Choroid plexus epithelial cell (primary cell): Measurements from ENCODE around the gene CARD9.

Experiments used
- DNase-seq: peaks from one replicate; pipeline ENCODE4 v3.0.0-alpha.2; 2010; ENCODE audit warnings: low read depth
- H3K4me3 ChIP-seq: 2 replicates; pipeline ENCODE4 v1.5.1; 2011; ENCODE audit warnings: low read depth, mild to moderate bottlenecking, control low read depth, low read length, moderate library complexity
- CTCF ChIP-seq: conservative IDR thresholded peaks from 2 replicates; pipeline ENCODE4 v1.5.1; 2011; ENCODE audit warnings: low read depth, mild to moderate bottlenecking, control low read depth, inconsistent platforms, low read length, moderate library complexity

Gene CARD9

GRCh38 chr9:136368190-136368589 is 5.3 kb downstream of the CARD9 start:
- H3K4me3 ChIP-seq: no peak overlapping the region
- no peak for DNase-seq
- TF ChIP-seq CTCF: no peak

- TF ChIP-seq CTCF: no peak
- H3K4me3 ChIP-seq: no peak overlapping the region
- DNase-seq: no peak
Measured at GRCh38 chr9:136367296-136368145, 5.9 kb downstream of the CARD9 start.

GRCh38 chr9:136366826-136367225 is 6.6 kb downstream of the CARD9 start:
- DNase-seq: no peak
- no peak for TF ChIP-seq CTCF
- no peak overlapping the region for H3K4me3 ChIP-seq

GRCh38 chr9:136365775-136366222 is 7.7 kb downstream of the CARD9 start:
- DNase-seq: no peak
- no peak for TF ChIP-seq CTCF
- no peak overlapping the region for H3K4me3 ChIP-seq

- DNase-seq: no peak
- no peak overlapping the region for H3K4me3 ChIP-seq
- no peak for TF ChIP-seq CTCF
Measured at GRCh38 chr9:136364942-136365774, 8.3 kb downstream of the CARD9 start.

GRCh38 chr9:136363949-136364748 is 9.3 kb downstream of the CARD9 start:
- no peak for TF ChIP-seq CTCF
- DNase-seq: no peak
- H3K4me3 ChIP-seq: peak overlapping the region; percentile 28
